ENCODE results near the gene AURKAIP1.
A peak's percentile ranks its signal among the peaks of the same experiment; 100 is the strongest.

Gene AURKAIP1

DNA sequence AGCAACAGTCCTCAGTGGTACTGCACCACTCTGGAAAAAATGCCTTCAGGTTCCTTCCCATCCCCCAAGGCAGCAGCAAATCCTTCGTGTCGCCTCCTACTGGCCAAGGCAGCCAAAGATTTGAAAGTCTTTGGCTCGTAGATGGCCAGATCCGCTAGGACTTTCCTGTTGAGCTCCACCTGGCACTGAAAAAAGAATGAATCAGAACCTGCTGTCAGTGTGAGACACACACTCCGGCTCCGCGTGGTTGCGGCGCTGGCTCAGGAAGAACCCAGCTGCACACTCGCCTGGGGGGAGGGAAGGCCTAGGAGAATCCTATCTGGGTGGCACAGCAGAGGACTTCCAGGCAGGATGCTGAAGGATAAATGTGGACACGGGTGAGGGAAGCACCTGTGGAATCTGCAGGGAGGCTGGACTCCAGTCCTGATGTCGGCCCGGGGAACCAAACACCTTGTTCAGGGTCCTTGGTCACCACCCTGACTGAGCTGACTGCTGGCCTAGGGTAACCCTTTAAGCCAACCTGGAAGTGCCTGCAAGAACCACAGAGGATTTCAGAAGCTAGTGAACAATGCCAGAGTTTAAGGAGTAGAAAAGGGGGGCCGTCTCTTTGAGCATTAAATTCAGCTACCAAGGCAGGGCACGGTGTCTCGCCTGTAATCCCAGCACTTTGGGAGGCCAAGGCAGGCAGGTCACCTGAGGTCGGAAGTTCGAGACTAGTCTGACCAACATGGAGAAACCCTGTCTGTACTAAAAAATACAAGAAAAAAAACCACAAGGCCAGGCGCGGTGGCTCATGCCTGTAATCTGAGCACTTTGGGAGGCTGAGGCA lies 27.3 kb upstream of the AURKAIP1 start:
- H4K5ac ChIP-seq (ENCODE audit: low read length): no peak overlapping the region
- peaks cover 36% of the 10 kb centered on the region for H3K79me1 ChIP-seq (ENCODE audit: low read length)
- no peak overlapping the region for H3K23ac ChIP-seq (ENCODE audit: low read length)
- H2AK5ac ChIP-seq (ENCODE audit: low read length): no peak overlapping the region
- H3K4me3 ChIP-seq (ENCODE audit: low read length): no peak overlapping the region
- H3K79me2 ChIP-seq (ENCODE audit: control insufficient read depth, insufficient read depth, low read length): peaks cover 47% of the 10 kb centered on the region
- H3K56ac ChIP-seq (ENCODE audit: low read length): no peak overlapping the region
- DNase-seq: peak; percentile 86
- no peak overlapping the region for H3K27ac ChIP-seq (ENCODE audit: low read depth, low read length)
- H3K27me3 ChIP-seq (ENCODE audit: insufficient read depth, low read length, poor library complexity): no peaks in the 10 kb centered on the region
- WGBS (ENCODE audit: extremely low coverage, insufficient coverage, low lambda C conversion rate): no CpG with 5 or more reads among the region's 20 CpGs
- H3K18ac ChIP-seq (ENCODE audit: low read length): no peak overlapping the region
- H3K4me2 ChIP-seq (ENCODE audit: low read length): no peak overlapping the region
- H3K9ac ChIP-seq (ENCODE audit: low read length): no peak overlapping the region
- no peaks in the 10 kb centered on the region for H3K4me1 ChIP-seq (ENCODE audit: control insufficient read depth, low read depth, low read length)
- no peak overlapping the region for H2BK120ac ChIP-seq (ENCODE audit: low read depth, low read length)
- no peak overlapping the region for H4K8ac ChIP-seq (ENCODE audit: low read depth, low read length)
- no peak overlapping the region for H2BK5ac ChIP-seq (ENCODE audit: low read length)
- no peak overlapping the region for H3K4ac ChIP-seq (ENCODE audit: low read depth, low read length)
- no peak overlapping the region for H2BK15ac ChIP-seq (replicated peaks; ENCODE audit: low read depth)
- H3K36me3 ChIP-seq (ENCODE audit: control insufficient read depth, insufficient read depth, low read length): peaks cover 16% of the 10 kb centered on the region

DNA sequence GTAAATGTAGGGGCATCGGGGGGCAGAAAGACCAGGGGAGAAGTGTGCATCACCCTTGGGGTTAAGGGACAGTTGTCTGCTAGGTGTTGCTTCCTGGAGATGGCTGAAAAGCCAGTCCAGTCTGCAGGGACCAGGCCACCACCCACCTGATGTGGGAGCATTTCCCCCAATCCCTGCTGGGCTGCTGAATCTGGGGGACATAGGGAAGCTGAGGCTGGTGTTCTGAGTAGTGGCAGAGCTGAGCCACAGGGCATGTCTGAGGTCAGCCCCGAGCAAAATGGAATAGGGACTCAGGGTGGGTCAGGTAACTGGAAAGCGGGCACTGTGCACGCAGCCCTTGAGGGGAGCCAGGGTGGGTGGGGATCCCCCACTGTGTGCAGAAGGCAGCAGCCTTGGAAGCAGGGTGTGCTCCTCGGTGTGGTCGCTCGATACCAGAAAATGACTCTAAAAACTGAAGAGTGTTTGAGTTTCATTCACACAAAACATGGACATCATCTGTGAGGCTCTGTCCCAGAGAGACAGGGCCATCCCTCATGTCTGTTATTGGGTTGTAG lies 26.5 kb upstream of the AURKAIP1 start:
- no peak overlapping the region for H3K9ac ChIP-seq (ENCODE audit: low read length)
- no peak overlapping the region for H3K4me2 ChIP-seq (ENCODE audit: low read length)
- H4K5ac ChIP-seq (ENCODE audit: low read length): no peak overlapping the region
- H2BK5ac ChIP-seq (ENCODE audit: low read length): no peak overlapping the region
- no peak overlapping the region for H2BK15ac ChIP-seq (replicated peaks; ENCODE audit: low read depth)
- H2BK120ac ChIP-seq (ENCODE audit: low read depth, low read length): no peak overlapping the region
- peaks cover 49% of the 10 kb centered on the region for H3K79me2 ChIP-seq (ENCODE audit: control insufficient read depth, insufficient read depth, low read length)
- no peak overlapping the region for H3K27ac ChIP-seq (ENCODE audit: low read depth, low read length)
- peaks cover 20% of the 10 kb centered on the region for H3K36me3 ChIP-seq (ENCODE audit: control insufficient read depth, insufficient read depth, low read length)
- H2AK5ac ChIP-seq (ENCODE audit: low read length): no peak overlapping the region
- H3K4ac ChIP-seq (ENCODE audit: low read depth, low read length): no peak overlapping the region
- H4K8ac ChIP-seq (ENCODE audit: low read depth, low read length): no peak overlapping the region
- no peaks in the 10 kb centered on the region for H3K4me1 ChIP-seq (ENCODE audit: control insufficient read depth, low read depth, low read length)
- H3K79me1 ChIP-seq (ENCODE audit: low read length): peaks cover 41% of the 10 kb centered on the region
- no peaks in the 10 kb centered on the region for H3K27me3 ChIP-seq (ENCODE audit: insufficient read depth, low read length, poor library complexity)
- no peak overlapping the region for H3K23ac ChIP-seq (ENCODE audit: low read length)
- no peak overlapping the region for H3K4me3 ChIP-seq (ENCODE audit: low read length)
- no peak overlapping the region for H3K56ac ChIP-seq (ENCODE audit: low read length)
- WGBS (ENCODE audit: extremely low coverage, insufficient coverage, low lambda C conversion rate): no CpG with 5 or more reads among the region's 7 CpGs
- no peak for DNase-seq
- H3K18ac ChIP-seq (ENCODE audit: low read length): no peak overlapping the region

DNA sequence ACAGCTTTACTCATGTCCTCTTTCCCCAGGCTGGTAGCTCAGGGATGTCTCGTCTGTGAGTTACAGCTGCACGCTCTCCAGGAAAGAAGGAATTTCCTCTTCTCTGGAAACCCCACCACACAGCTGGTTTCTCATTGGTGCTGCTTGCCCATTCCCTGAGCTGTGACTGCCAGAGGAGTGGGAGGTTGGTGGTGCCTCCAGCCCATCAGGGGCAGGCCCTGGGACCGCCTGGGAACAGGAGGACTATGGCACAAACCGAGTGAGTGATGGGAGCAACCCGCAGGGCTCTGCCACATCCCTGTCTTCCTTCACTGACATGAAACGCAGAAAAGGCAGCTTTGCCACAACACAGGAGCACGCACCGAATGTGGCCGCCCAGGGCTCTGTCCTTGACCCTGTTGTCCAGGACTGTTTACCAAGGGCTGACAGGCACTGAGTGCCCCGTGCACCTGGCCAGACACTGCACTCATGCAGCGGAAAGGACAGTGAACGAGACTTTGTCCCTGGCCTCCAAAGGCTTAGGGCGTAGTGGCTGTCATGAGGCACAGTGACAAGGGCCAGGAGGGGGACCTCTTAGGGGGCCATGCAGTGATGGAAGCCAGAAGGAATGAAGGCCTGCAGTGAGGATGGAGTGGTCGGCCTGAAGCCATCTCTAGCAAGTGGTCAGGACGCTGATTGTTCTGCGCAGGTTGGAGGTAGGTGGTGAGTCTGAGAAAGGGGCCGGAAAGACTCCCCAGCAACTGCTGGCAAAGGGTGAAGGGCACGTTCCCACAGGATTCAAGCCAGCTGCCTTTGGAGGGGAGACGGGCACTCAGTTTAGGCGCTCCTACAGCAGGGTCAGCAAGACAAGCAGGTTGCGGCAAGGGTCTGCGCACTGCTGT lies 25.8 kb upstream of the AURKAIP1 start:
- H3K23ac ChIP-seq (ENCODE audit: low read length): no peak overlapping the region
- no peak overlapping the region for H4K8ac ChIP-seq (ENCODE audit: low read depth, low read length)
- H3K4me2 ChIP-seq (ENCODE audit: low read length): peak overlapping the region; percentile 100
- H2BK15ac ChIP-seq (replicated peaks; ENCODE audit: low read depth): no peak overlapping the region
- peak overlapping the region; percentile 100 for H3K4me3 ChIP-seq (ENCODE audit: low read length)
- H3K79me1 ChIP-seq (ENCODE audit: low read length): peaks cover 36% of the 10 kb centered on the region
- H2BK120ac ChIP-seq (ENCODE audit: low read depth, low read length): no peak overlapping the region
- H3K56ac ChIP-seq (ENCODE audit: low read length): peak overlapping the region; percentile 99
- H2BK5ac ChIP-seq (ENCODE audit: low read length): no peak overlapping the region
- no peaks in the 10 kb centered on the region for H3K27me3 ChIP-seq (ENCODE audit: insufficient read depth, low read length, poor library complexity)
- no peak overlapping the region for H4K5ac ChIP-seq (ENCODE audit: low read length)
- no peak overlapping the region for H3K18ac ChIP-seq (ENCODE audit: low read length)
- peaks cover 42% of the 10 kb centered on the region for H3K79me2 ChIP-seq (ENCODE audit: control insufficient read depth, insufficient read depth, low read length)
- H3K4me1 ChIP-seq (ENCODE audit: control insufficient read depth, low read depth, low read length): no peaks in the 10 kb centered on the region
- no peak overlapping the region for H3K4ac ChIP-seq (ENCODE audit: low read depth, low read length)
- H3K36me3 ChIP-seq (ENCODE audit: control insufficient read depth, insufficient read depth, low read length): peaks cover 20% of the 10 kb centered on the region
- peak overlapping the region; percentile 98 for H3K9ac ChIP-seq (ENCODE audit: low read length)
- no peak for DNase-seq
- no peak overlapping the region for H3K27ac ChIP-seq (ENCODE audit: low read depth, low read length)
- no peak overlapping the region for H2AK5ac ChIP-seq (ENCODE audit: low read length)
- no CpG with 5 or more reads among the region's 22 CpGs for WGBS (ENCODE audit: extremely low coverage, insufficient coverage, low lambda C conversion rate)

DNA sequence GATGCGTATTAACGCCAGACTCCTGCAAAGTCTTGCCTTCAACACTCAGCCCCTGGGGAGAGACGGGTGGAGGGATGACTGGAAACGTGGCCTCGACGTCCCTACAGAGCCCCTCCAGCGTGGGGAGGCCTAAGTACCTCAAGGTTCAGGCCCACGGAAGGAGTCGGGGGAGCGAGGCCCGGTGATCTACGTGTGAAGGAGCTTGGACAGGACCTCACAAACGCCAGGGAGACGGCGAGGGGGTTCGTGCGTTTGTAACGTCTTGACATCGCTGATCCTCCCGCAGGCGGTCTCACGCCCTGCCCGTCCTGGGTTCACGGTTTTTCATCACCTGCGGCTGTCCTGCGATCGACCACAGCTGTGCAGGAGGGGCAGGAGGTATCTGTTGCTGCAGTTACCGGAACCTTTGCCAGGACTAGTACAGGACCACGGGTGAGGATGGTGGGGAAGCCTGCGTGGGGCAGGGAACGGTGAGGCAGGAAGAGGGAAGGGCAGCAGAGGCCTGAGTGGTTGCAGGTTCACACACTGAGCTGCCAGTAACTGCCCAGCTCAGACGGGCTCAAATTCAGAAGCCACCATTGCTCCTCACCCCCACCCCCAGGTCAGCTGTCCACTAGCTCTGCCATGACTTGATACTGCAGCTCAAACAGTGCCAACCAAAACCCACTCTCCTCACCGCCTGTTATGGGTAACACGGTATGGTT lies 25.0 kb upstream of the AURKAIP1 start:
- Histone ChIP-seq H4K8ac (ENCODE audit: low read depth, low read length) (no peak overlapping the region), H3K4me1 (ENCODE audit: control insufficient read depth, low read depth, low read length) (no peaks in the 10 kb centered on the region), H2BK15ac (replicated peaks; ENCODE audit: low read depth) (no peak overlapping the region), H3K4me2 (ENCODE audit: low read length) (peak overlapping the region; percentile 100), H3K27me3 (ENCODE audit: insufficient read depth, low read length, poor library complexity) (no peaks in the 10 kb centered on the region), H2BK5ac (ENCODE audit: low read length) (peak overlapping the region; percentile 39), H3K4ac (ENCODE audit: low read depth, low read length) (no peak overlapping the region), H4K5ac (ENCODE audit: low read length) (no peak overlapping the region), H2BK120ac (ENCODE audit: low read depth, low read length) (no peak overlapping the region), H3K36me3 (ENCODE audit: control insufficient read depth, insufficient read depth, low read length) (peaks cover 24% of the 10 kb centered on the region), H3K79me1 (ENCODE audit: low read length) (peaks cover 35% of the 10 kb centered on the region), H3K18ac (ENCODE audit: low read length) (peak overlapping the region; percentile 13), H3K56ac (ENCODE audit: low read length) (peak overlapping the region; percentile 99), H3K79me2 (ENCODE audit: control insufficient read depth, insufficient read depth, low read length) (peaks cover 38% of the 10 kb centered on the region), H3K27ac (ENCODE audit: low read depth, low read length) (no peak overlapping the region), H3K23ac (ENCODE audit: low read length) (peak overlapping the region; percentile 100), H2AK5ac (ENCODE audit: low read length) (peak overlapping the region; percentile 87), H3K4me3 (ENCODE audit: low read length) (peak overlapping the region; percentile 100), H3K9ac (ENCODE audit: low read length) (peak overlapping the region; percentile 98)
- no peak for DNase-seq
- no CpG with 5 or more reads among the region's 34 CpGs for WGBS (ENCODE audit: extremely low coverage, insufficient coverage, low lambda C conversion rate)

DNA sequence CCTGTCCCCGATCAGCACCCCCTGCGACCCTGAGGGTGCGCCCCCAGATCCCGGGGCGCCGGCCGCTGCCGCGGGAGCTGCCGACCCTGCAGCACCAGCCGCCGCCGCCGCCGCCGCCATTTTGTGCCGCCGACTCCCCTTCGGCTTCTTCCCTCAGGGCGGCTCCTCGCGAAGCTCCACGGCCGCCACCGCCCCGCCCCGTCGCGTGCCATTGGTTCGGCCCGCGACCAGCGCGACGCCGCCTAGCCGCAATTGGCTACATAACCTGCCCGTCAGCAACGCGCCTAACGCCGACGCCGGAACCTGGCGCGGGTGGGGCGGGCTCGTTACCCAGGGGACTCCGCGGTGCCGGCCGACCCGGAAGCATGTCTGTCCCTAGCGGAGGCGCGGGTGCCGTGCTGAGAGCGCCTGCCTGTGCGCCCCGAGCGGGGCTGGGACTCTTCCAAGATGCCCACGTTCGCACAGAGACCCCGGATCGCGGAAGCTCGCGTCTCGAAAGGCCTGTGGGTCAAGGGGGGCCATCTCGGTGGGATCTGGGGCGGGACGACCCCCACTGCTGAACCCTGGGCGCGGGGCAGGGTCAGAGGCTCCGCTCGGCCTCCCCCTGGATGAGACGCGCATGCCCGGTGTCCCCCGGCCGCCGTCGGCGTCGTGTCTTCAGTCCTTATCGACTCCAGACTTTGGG lies 24.3 kb upstream of the AURKAIP1 start, which contains the start of gene CCNL2:
Gene CCNL2, minus strand, starts transcription at position 149 of the 685 bp plus-strand sequence. Its CDS starts 29 bp downstream, at position 120.
- Histone ChIP-seq H3K27me3 (ENCODE audit: insufficient read depth, low read length, poor library complexity) (no peaks in the 10 kb centered on the region), H2BK5ac (ENCODE audit: low read length) (peak within 1 kb of the TSS; percentile 80), H3K4me3 (ENCODE audit: low read length) (peak within 1 kb of the TSS; percentile 100), H3K4ac (ENCODE audit: low read depth, low read length) (peak within 1 kb of the TSS; percentile 98), H3K27ac (ENCODE audit: low read depth, low read length) (peak within 1 kb of the TSS; percentile 71), H3K79me2 (ENCODE audit: control insufficient read depth, insufficient read depth, low read length) (peaks cover 38% of the 10 kb centered on the region), H3K4me2 (ENCODE audit: low read length) (peak within 1 kb of the TSS; percentile 100), H3K36me3 (ENCODE audit: control insufficient read depth, insufficient read depth, low read length) (peaks cover 22% of the 10 kb centered on the region), H3K79me1 (ENCODE audit: low read length) (peaks cover 32% of the 10 kb centered on the region), H2BK120ac (ENCODE audit: low read depth, low read length) (peak within 1 kb of the TSS; percentile 33), H4K8ac (ENCODE audit: low read depth, low read length) (no peak within 1 kb of the TSS), H3K9ac (ENCODE audit: low read length) (peak within 1 kb of the TSS; percentile 98), H4K5ac (ENCODE audit: low read length) (no peak within 1 kb of the TSS), H2AK5ac (ENCODE audit: low read length) (peak within 1 kb of the TSS; percentile 87), H2BK15ac (replicated peaks; ENCODE audit: low read depth) (no peak within 1 kb of the TSS), H3K23ac (ENCODE audit: low read length) (peak within 1 kb of the TSS; percentile 100), H3K4me1 (ENCODE audit: control insufficient read depth, low read depth, low read length) (no peaks in the 10 kb centered on the region), H3K56ac (ENCODE audit: low read length) (peak within 1 kb of the TSS; percentile 99), H3K18ac (ENCODE audit: low read length) (peak within 1 kb of the TSS; percentile 63)
- WGBS (ENCODE audit: extremely low coverage, insufficient coverage, low lambda C conversion rate): no CpG with 5 or more reads among the region's 86 CpGs
- peak; percentile 99 for DNase-seq
